Mesendoderm (in vitro differentiated cells): ENCODE measurements around the gene ZC3H10.

ENCODE experiments used
- DNase-seq: peaks from one replicate; pipeline ENCODE4 v3.0.0; 2013
- H2AK5ac ChIP-seq: 2 replicates; pipeline ENCODE4 v1.6.1; 2013; ENCODE audit warnings: low read length, inconsistent platforms
- H2BK120ac ChIP-seq: 2 replicates; pipeline ENCODE4 v1.6.1; 2013; ENCODE audit warnings: low read depth, mild to moderate bottlenecking, low read length, moderate library complexity, mixed read lengths
- H2BK15ac ChIP-seq: replicated peaks from 2 replicates; pipeline ENCODE4 v1.6.1; 2013; ENCODE audit warnings: low read depth, mild to moderate bottlenecking, moderate library complexity
- H2BK5ac ChIP-seq: 2 replicates; pipeline ENCODE4 v1.6.1; 2013; ENCODE audit warnings: low read length, inconsistent platforms
- H3K18ac ChIP-seq: 2 replicates; pipeline ENCODE4 v1.6.1; 2013; ENCODE audit warnings: mild to moderate bottlenecking, low read length, mixed read lengths
- H3K23ac ChIP-seq: one replicate; pipeline ENCODE4 v1.6.1; 2013; ENCODE audit warnings: low read length
- H3K27ac ChIP-seq: 2 replicates; pipeline ENCODE4 v1.5.1; 2013; ENCODE audit warnings: low read depth, mild to moderate bottlenecking, inconsistent platforms, low read length, moderate library complexity
- H3K27me3 ChIP-seq: 2 replicates; pipeline ENCODE4 v1.6.1; 2013; ENCODE audit warnings: low read length, control low read depth, mild to moderate bottlenecking, inconsistent platforms; ENCODE audit not compliant: insufficient read depth, poor library complexity
- H3K36me3 ChIP-seq: 2 replicates; pipeline ENCODE4 v1.6.1; 2013; ENCODE audit warnings: low read length, inconsistent platforms; ENCODE audit not compliant: control insufficient read depth, insufficient read depth
- H3K4ac ChIP-seq: one replicate; pipeline ENCODE4 v1.6.1; 2013; ENCODE audit warnings: low read depth, mild to moderate bottlenecking, low read length, moderate library complexity
- H3K4me1 ChIP-seq: 2 replicates; pipeline ENCODE4 v1.6.1; 2013; ENCODE audit warnings: low read depth, low read length, inconsistent platforms; ENCODE audit not compliant: control insufficient read depth
- H3K4me2 ChIP-seq: 2 replicates; pipeline ENCODE4 v1.6.1; 2013; ENCODE audit warnings: low read length
- H3K4me3 ChIP-seq: 2 replicates; pipeline ENCODE4 v1.5.1; 2013; ENCODE audit warnings: mild to moderate bottlenecking, low read length
- H3K56ac ChIP-seq: one replicate; pipeline ENCODE4 v1.6.1; 2013; ENCODE audit warnings: low read length
- H3K79me1 ChIP-seq: 2 replicates; pipeline ENCODE4 v1.6.1; 2013; ENCODE audit warnings: low read length, inconsistent platforms
- H3K79me2 ChIP-seq: 2 replicates; pipeline ENCODE4 v1.6.1; 2013; ENCODE audit warnings: mild to moderate bottlenecking, low read length; ENCODE audit not compliant: control insufficient read depth, insufficient read depth
- H3K9ac ChIP-seq: 2 replicates; pipeline ENCODE4 v1.6.1; 2013; ENCODE audit warnings: low read length, inconsistent platforms
- H4K5ac ChIP-seq: one replicate; pipeline ENCODE4 v1.6.1; 2013; ENCODE audit warnings: low read length
- H4K8ac ChIP-seq: one replicate; pipeline ENCODE4 v1.6.1; 2013; ENCODE audit warnings: low read depth, mild to moderate bottlenecking, control low read depth, low read length, moderate library complexity
- WGBS: extraction: QIAGEN DNeasy Blood & Tissue Kit; methylation state at CpG from one replicate; pipeline ENCODE4 v1.1.7; 2013; ENCODE audit warnings: low lambda C conversion rate, missing lambda C conversion rate; ENCODE audit not compliant: insufficient coverage; ENCODE audit errors: extremely low coverage; 5-methylcytosine and 5-hydroxymethylcytosine counted together

Gene ZC3H10

DNA sequence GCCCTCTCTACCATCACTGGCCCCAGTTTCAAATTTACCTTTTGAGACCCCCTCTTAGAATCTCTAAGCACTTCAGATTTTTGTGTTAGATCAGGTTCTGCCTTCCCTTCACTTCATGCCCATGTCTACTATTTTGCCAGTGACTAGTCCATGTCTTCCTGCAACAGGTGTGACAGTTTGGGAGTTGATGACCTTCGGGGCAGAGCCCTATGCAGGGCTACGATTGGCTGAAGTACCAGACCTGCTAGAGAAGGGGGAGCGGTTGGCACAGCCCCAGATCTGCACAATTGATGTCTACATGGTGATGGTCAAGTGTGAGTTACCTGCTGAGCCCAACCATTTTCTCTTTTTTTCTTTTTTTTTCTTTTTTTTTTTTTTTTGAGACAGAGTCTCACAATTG is 19.5 kb upstream of the ZC3H10 start:
- Histone ChIP-seq H3K79me1 (no peaks in the 10 kb centered on the region), H3K27me3 (no peaks in the 10 kb centered on the region), H3K23ac (no peak overlapping the region), H2BK120ac (no peak overlapping the region), H2BK15ac (no peak overlapping the region), H2BK5ac (no peak overlapping the region), H3K4me3 (no peak overlapping the region), H3K36me3 (peaks cover 2% of the 10 kb centered on the region), H3K18ac (no peak overlapping the region), H3K27ac (no peak overlapping the region), H3K4me1 (no peaks in the 10 kb centered on the region), H3K4ac (no peak overlapping the region), H3K4me2 (no peak overlapping the region), H4K5ac (no peak overlapping the region), H3K79me2 (no peaks in the 10 kb centered on the region), H4K8ac (no peak overlapping the region), H2AK5ac (no peak overlapping the region), H3K56ac (no peak overlapping the region), H3K9ac (no peak overlapping the region)
- no peak for DNase-seq
- WGBS = no CpG with 5 or more reads among the region's 3 CpGs

DNA sequence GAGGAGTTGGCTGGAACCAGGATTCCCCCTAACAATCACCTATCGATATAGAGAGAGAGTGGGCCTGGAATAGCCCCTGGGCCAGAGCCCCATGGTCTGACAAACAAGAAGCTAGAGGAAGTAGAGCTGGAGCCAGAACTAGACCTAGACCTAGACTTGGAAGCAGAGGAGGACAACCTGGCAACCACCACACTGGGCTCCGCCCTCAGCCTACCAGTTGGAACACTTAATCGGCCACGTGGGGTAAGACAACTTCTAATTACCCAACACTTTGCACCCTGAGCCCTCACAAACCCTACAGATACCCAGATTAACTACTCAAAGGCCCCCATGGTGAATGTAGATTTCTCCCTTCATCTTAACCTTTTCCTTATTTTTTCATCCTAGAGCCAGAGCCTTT is 18.3 kb upstream of the ZC3H10 start:
- Histone ChIP-seq H3K27ac (no peak overlapping the region), H2BK15ac (no peak overlapping the region), H3K4me2 (no peak overlapping the region), H3K79me1 (no peaks in the 10 kb centered on the region), H3K18ac (no peak overlapping the region), H2AK5ac (no peak overlapping the region), H3K27me3 (no peaks in the 10 kb centered on the region), H3K23ac (no peak overlapping the region), H4K8ac (no peak overlapping the region), H2BK120ac (no peak overlapping the region), H3K56ac (no peak overlapping the region), H2BK5ac (no peak overlapping the region), H3K4ac (no peak overlapping the region), H4K5ac (no peak overlapping the region), H3K36me3 (peaks cover 2% of the 10 kb centered on the region), H3K9ac (no peak overlapping the region), H3K79me2 (peaks cover 4% of the 10 kb centered on the region), H3K4me1 (no peaks in the 10 kb centered on the region), H3K4me3 (no peak overlapping the region)
- no CpG with 5 or more reads among the region's 4 CpGs for WGBS
- no peak for DNase-seq

DNA sequence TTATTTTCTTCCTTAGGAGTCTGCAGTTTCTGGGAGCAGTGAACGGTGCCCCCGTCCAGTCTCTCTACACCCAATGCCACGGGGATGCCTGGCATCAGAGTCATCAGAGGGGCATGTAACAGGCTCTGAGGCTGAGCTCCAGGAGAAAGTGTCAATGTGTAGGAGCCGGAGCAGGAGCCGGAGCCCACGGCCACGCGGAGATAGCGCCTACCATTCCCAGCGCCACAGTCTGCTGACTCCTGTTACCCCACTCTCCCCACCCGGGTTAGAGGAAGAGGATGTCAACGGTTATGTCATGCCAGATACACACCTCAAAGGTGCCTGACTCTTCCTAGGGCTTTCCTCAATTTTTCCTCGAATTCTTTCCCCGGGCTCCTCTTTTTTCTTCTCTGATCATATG is 17.0 kb upstream of the ZC3H10 start:
- no peak overlapping the region for H3K4me3 ChIP-seq
- H2AK5ac ChIP-seq = no peak overlapping the region
- no peak overlapping the region for H3K18ac ChIP-seq
- no peak overlapping the region for H3K27ac ChIP-seq
- H4K8ac ChIP-seq = no peak overlapping the region
- no peak overlapping the region for H3K4ac ChIP-seq
- no peak overlapping the region for H4K5ac ChIP-seq
- no CpG with 5 or more reads among the region's 14 CpGs for WGBS
- no peak overlapping the region for H2BK120ac ChIP-seq
- H3K79me2 ChIP-seq = peaks cover 16% of the 10 kb centered on the region
- DNase-seq = no peak
- no peak overlapping the region for H3K56ac ChIP-seq
- no peak overlapping the region for H2BK5ac ChIP-seq
- no peak overlapping the region for H3K9ac ChIP-seq
- H3K4me1 ChIP-seq = no peaks in the 10 kb centered on the region
- H3K4me2 ChIP-seq = no peak overlapping the region
- peaks cover 2% of the 10 kb centered on the region for H3K36me3 ChIP-seq
- H3K23ac ChIP-seq = no peak overlapping the region
- H2BK15ac ChIP-seq = no peak overlapping the region
- no peaks in the 10 kb centered on the region for H3K27me3 ChIP-seq
- no peaks in the 10 kb centered on the region for H3K79me1 ChIP-seq

DNA sequence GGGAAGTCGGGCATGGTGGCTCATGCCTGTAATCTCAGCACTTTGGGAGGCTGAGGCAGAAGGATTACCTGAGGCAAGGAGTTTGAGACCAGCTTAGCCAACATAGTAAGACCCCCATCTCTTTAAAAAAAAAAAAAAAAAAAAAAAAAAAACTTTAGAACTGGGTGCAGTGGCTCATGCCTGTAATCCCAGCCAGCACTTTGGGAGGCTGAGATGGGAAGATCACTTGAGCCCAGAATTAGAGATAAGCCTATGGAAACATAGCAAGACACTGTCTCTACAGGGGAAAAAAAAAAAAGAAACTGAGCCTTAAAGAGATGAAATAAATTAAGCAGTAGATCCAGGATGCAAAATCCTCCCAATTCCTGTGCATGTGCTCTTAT is 15.4 kb upstream of the ZC3H10 start:
- no peak overlapping the region for H4K8ac ChIP-seq
- H3K56ac ChIP-seq = peak overlapping the region; percentile 51
- peak overlapping the region; percentile 23 for H3K9ac ChIP-seq
- no peak overlapping the region for H3K27ac ChIP-seq
- DNase-seq = no peak
- peaks cover 2% of the 10 kb centered on the region for H3K79me1 ChIP-seq
- no peak overlapping the region for H3K23ac ChIP-seq
- no peak overlapping the region for H3K18ac ChIP-seq
- no peaks in the 10 kb centered on the region for H3K27me3 ChIP-seq
- H3K79me2 ChIP-seq = peaks cover 29% of the 10 kb centered on the region
- no peak overlapping the region for H2BK120ac ChIP-seq
- H3K4me1 ChIP-seq = peaks cover 2% of the 10 kb centered on the region
- no peak overlapping the region for H2AK5ac ChIP-seq
- WGBS = no CpG with 5 or more reads among the region's 1 CpG
- H3K36me3 ChIP-seq = peaks cover 7% of the 10 kb centered on the region
- H3K4ac ChIP-seq = no peak overlapping the region
- H2BK15ac ChIP-seq = no peak overlapping the region
- H4K5ac ChIP-seq = no peak overlapping the region
- H2BK5ac ChIP-seq = no peak overlapping the region
- no peak overlapping the region for H3K4me3 ChIP-seq
- no peak overlapping the region for H3K4me2 ChIP-seq

DNA sequence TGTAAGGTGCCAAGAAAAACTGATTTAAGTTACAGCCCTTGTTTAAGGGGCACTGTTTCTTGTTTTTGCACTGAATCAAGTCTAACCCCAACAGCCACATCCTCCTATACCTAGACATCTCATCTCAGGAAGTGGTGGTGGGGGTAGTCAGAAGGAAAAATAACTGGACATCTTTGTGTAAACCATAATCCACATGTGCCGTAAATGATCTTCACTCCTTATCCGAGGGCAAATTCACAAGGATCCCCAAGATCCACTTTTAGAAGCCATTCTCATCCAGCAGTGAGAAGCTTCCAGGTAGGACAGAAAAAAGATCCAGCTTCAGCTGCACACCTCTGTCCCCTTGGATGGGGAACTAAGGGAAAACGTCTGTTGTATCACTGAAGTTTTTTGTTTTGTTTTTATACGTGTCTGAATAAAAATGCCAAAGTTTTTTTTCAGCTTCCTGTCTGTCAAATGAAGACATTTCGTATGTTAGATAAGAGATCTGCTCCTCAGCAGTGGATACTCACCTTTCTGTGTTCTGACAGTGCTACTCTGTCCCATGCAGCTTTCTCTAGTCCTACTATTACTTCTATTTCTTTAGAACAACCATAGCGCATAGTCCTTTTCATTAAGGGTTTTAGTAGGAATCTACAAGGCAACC is 14.9 kb upstream of the ZC3H10 start:
- no peak overlapping the region for H2BK5ac ChIP-seq
- H2AK5ac ChIP-seq = no peak overlapping the region
- no peak overlapping the region for H3K4ac ChIP-seq
- no peak overlapping the region for H4K8ac ChIP-seq
- no peak overlapping the region for H3K27ac ChIP-seq
- H3K79me2 ChIP-seq = peaks cover 29% of the 10 kb centered on the region
- H3K56ac ChIP-seq = peak overlapping the region; percentile 97
- no peaks in the 10 kb centered on the region for H3K27me3 ChIP-seq
- no peak for DNase-seq
- H3K4me3 ChIP-seq = no peak overlapping the region
- H2BK120ac ChIP-seq = no peak overlapping the region
- H3K36me3 ChIP-seq = peaks cover 7% of the 10 kb centered on the region
- peak overlapping the region; percentile 94 for H3K9ac ChIP-seq
- H3K4me1 ChIP-seq = peaks cover 2% of the 10 kb centered on the region
- peak overlapping the region; percentile 5 for H3K4me2 ChIP-seq
- no peak overlapping the region for H4K5ac ChIP-seq
- peaks cover 2% of the 10 kb centered on the region for H3K79me1 ChIP-seq
- H3K18ac ChIP-seq = no peak overlapping the region
- no peak overlapping the region for H2BK15ac ChIP-seq
- no peak overlapping the region for H3K23ac ChIP-seq
- WGBS = no CpG with 5 or more reads among the region's 6 CpGs

DNA sequence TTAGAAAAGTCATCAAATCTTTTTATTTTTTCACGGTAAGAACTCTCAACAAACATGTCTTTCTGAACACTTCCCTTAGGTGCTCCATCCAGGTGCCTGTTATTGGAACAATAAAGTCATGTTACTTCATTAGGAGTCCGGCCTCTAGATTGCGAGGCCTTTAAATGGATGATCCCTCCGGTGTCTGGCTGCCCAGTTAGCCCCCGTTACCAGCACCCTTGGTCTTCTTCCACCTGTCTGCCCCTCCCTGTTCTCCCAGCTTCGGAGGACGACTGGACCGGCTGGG is 14.3 kb upstream of the ZC3H10 start:
- Histone ChIP-seq H3K4me3 (peak overlapping the region; percentile 80), H3K27ac (peak overlapping the region; percentile 93), H3K23ac (no peak overlapping the region), H4K5ac (no peak overlapping the region), H3K79me2 (peaks cover 29% of the 10 kb centered on the region), H4K8ac (peak overlapping the region; percentile 43), H2BK120ac (no peak overlapping the region), H3K9ac (peak overlapping the region; percentile 94), H3K56ac (peak overlapping the region; percentile 97), H2BK15ac (no peak overlapping the region), H3K18ac (peak overlapping the region; percentile 78), H3K4me1 (peaks cover 2% of the 10 kb centered on the region), H3K36me3 (peaks cover 5% of the 10 kb centered on the region), H3K4me2 (peak overlapping the region; percentile 79), H3K79me1 (peaks cover 2% of the 10 kb centered on the region), H3K4ac (peak overlapping the region; percentile 81), H2BK5ac (no peak overlapping the region), H2AK5ac (no peak overlapping the region), H3K27me3 (no peaks in the 10 kb centered on the region)
- WGBS = no CpG with 5 or more reads among the region's 8 CpGs
- DNase-seq = no peak
